ENCODE measurements around the gene ALDH3B2.

DNA sequence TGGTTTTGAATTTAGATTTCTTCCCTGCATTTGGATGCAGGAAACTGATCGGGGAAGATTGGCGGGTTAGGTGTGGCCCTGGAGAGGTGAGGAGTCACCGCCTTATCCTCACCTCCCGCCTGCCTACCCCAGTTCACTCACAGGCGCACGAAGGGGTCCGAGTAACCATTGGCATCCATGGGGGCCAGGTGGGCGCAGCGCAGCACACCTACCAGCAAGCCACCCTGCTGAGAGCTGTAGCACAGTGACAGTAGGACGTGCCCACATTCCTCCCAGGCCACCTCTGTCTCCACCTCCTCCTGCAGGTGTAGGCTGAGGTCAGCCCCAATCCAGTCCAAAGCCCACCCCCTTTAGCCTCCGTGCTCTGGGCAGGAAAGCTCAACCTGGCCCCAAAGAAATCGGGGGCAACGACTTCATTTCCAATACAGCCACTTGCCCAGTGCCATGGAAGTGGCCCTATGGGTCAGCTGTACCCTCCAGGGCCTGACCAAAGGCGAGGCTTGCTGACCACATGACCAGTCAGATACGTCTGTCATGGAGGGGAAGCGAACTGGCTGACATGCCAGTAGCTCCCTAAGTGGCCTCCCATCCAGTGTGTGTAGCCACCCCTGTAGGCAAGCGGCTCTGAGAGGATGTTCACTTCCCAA is 61.0 kb downstream of the ALDH3B2 start:
- TF ChIP-seq CTCF (IDR thresholded peaks at IDR 0.05 in 2 of 3, conservative IDR thresholded peaks at IDR 0.05 in 1 of 3; ENCODE audit: borderline replicate concordance in 1 of 3, insufficient read depth in 1 of 3, low read depth in 2 of 3, low read length in 2 of 3), result no peak
- TF ChIP-seq EZH2 (IDR thresholded peaks at IDR 0.05), result no peak
- TF ChIP-seq TCF7L2 (IDR thresholded peaks at IDR 0.05; ENCODE audit: borderline replicate concordance, extremely low read depth, insufficient read depth, insufficient read length), result no peak
- TF ChIP-seq POLR2A (IDR thresholded peaks at IDR 0.05; ENCODE audit: borderline replicate concordance, extremely low read depth, insufficient read depth, insufficient read length), result no peak
- no peak for TF ChIP-seq POLR2AphosphoS5 (IDR thresholded peaks at IDR 0.05; ENCODE audit: low read depth, low read length)
- no peak for TF ChIP-seq YY1 (IDR thresholded peaks at IDR 0.05; ENCODE audit: extremely low read depth, insufficient replicate concordance, low read depth, low read length)
- TF ChIP-seq, protein P1, sequence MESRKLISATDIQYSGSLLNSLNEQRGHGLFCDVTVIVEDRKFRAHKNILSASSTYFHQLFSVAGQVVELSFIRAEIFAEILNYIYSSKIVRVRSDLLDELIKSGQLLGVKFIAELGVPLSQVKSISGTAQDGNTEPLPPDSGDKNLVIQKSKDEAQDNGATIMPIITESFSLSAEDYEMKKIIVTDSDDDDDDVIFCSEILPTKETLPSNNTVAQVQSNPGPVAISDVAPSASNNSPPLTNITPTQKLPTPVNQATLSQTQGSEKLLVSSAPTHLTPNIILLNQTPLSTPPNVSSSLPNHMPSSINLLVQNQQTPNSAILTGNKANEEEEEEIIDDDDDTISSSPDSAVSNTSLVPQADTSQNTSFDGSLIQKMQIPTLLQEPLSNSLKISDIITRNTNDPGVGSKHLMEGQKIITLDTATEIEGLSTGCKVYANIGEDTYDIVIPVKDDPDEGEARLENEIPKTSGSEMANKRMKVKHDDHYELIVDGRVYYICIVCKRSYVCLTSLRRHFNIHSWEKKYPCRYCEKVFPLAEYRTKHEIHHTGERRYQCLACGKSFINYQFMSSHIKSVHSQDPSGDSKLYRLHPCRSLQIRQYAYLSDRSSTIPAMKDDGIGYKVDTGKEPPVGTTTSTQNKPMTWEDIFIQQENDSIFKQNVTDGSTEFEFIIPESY (IDR thresholded peaks at IDR 0.05; ENCODE audit: extremely low read depth, insufficient replicate concordance, low read length), result no peak
- TF ChIP-seq EGR1 (IDR thresholded peaks at IDR 0.05; ENCODE audit: low read depth), result no peak
- TF ChIP-seq SIN3A (IDR thresholded peaks at IDR 0.05; ENCODE audit: low read depth), result no peak
- no peak for TF ChIP-seq EZH2phosphoT487 (IDR thresholded peaks at IDR 0.05; ENCODE audit: borderline replicate concordance)

Data from HCT116 (cell line).